ENCODE measurements around the gene SMIM38. TPM values are rescaled to one million over a fixed set of nuclear protein-coding genes. Genes with fewer than 3 reads are reported as not detected.

The SMIM38 gene
- polyA plus RNA-seq, 1 of the 3 experiments (the other 2 are of a cell fraction) = 0.13 TPM

DNA sequence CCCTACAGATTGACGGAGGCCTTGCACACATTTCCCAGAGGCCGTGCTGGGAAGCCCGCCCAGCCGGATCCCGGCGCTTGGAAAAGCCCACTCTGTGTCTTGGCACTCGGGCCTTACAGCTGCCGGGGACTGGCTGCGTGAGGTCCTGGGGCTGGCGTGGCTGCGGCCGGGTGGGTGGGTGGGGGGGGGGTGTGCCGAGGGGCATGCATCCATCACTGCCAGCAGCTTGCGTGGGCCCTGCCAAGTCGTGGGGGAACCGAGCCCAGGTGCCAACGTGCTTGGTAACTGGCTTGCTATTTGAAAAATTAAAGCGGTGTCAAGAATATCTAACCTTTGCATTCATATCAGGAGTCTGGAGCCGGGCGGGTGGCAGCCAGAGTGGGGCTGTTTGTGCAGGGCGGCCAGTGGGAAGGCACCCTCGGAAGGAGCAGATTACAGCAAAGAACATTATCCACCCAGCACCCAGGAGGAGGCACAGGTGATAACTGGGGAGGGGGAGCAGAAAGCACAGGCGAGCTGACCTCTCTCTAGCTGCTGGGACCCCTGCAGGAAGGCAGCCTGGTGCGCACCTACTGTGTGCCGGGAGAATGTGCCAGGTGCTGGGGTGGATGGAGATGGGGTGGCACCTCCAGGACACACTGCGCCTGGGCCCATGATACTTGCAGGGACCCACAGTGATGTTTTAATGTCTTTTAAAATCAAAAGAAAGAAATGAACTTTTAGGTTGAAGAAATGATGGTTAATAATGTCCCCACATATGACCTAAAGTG is 28.5 kb upstream of the SMIM38 start (continued):
- TF ChIP-seq REST (IDR thresholded peaks at IDR 0.05; ENCODE audit: low read depth, low read length) = no peak

- Histone ChIP-seq H3K9me2 (no peaks in the 10 kb centered on the region), H3K27me3 (ENCODE audit: insufficient read depth) (no peaks in the 10 kb centered on the region), H3K4me1 (ENCODE audit: control insufficient read depth in 1 of 2, insufficient read depth in 2 of 2, low read depth in 1 of 2, low read length in 1 of 2) (peaks cover 11 to 23% of the 10 kb centered on the region in 2 experiments; a peak in 2 of 4 replicates), H3K27ac (ENCODE audit: low read depth in 2 of 2, low read length in 1 of 2) (no peak overlapping the region), H3K9ac (no peak overlapping the region), H2AFZ (ENCODE audit: low read depth) (no peak overlapping the region), H3K4me3 (ENCODE audit: low read depth in 2 of 2, low read length in 1 of 2) (no peak overlapping the region), H3K4me2 (no peak overlapping the region), H4K20me1 (ENCODE audit: insufficient read depth) (no peaks in the 10 kb centered on the region), H3K9me3 (no peaks in the 10 kb centered on the region), H3F3A (replicated peaks; ENCODE audit: insufficient read depth) (peaks cover 4% of the 10 kb centered on the region), H3K36me3 (replicated peaks in 1 of 2; ENCODE audit: control insufficient read depth in 1 of 2, insufficient read depth in 2 of 2, low read length in 1 of 2) (no peaks in the 10 kb centered on the region), H3K79me2 (ENCODE audit: insufficient read depth) (no peaks in the 10 kb centered on the region)
- ChIA-PET POLR2A (no interaction called here), CTCF (interaction anchor here (1.6 kb wide), 1 partner anchor 13 kb away, joined by 4 read pairs; no protein-coding TSS in a partner anchor)
- WGBS (ENCODE audit: low lambda C conversion rate) = 93% methylated on average over 1 of the region's 1 CpG
- no peak for DNase-seq
- TF ChIP-seq MAX (IDR thresholded peaks at IDR 0.05; ENCODE audit: low read depth) (no peak), FOXM1 (IDR thresholded peaks at IDR 0.05; ENCODE audit: low read depth) (no peak), FOSL2 (IDR thresholded peaks at IDR 0.05; ENCODE audit: borderline replicate concordance, low read depth) (no peak), CHD2 (IDR thresholded peaks at IDR 0.05; ENCODE audit: low read length, partially characterized antibody) (no peak), REST (IDR thresholded peaks at IDR 0.05; ENCODE audit: low read depth, low read length) (no peak), NFIC (IDR thresholded peaks at IDR 0.05; ENCODE audit: borderline replicate concordance) (no peak), NRF1 (IDR thresholded peaks at IDR 0.05; ENCODE audit: low read depth, low read length) (no peak), RFX5 (IDR thresholded peaks at IDR 0.05; ENCODE audit: low read length) (no peak), MEF2A (IDR thresholded peaks at IDR 0.05; ENCODE audit: borderline replicate concordance, low read depth) (no peak), GABPA (IDR thresholded peaks at IDR 0.05; ENCODE audit: low read depth) (no peak), TEAD4 (IDR thresholded peaks at IDR 0.05; ENCODE audit: borderline replicate concordance, insufficient read depth) (no peak), SIN3A (IDR thresholded peaks at IDR 0.05; ENCODE audit: borderline replicate concordance, low read depth, low read length) (no peak), ZBTB33 (IDR thresholded peaks at IDR 0.05; ENCODE audit: borderline replicate concordance, low read depth) (no peak), RXRA (IDR thresholded peaks at IDR 0.05; ENCODE audit: borderline replicate concordance, low read depth) (no peak), EP300 (IDR thresholded peaks at IDR 0.05; ENCODE audit: borderline replicate concordance in 1 of 2, low read depth in 1 of 2, low read length in 1 of 2) (no peak)
- TF ChIP-seq, protein P1, sequence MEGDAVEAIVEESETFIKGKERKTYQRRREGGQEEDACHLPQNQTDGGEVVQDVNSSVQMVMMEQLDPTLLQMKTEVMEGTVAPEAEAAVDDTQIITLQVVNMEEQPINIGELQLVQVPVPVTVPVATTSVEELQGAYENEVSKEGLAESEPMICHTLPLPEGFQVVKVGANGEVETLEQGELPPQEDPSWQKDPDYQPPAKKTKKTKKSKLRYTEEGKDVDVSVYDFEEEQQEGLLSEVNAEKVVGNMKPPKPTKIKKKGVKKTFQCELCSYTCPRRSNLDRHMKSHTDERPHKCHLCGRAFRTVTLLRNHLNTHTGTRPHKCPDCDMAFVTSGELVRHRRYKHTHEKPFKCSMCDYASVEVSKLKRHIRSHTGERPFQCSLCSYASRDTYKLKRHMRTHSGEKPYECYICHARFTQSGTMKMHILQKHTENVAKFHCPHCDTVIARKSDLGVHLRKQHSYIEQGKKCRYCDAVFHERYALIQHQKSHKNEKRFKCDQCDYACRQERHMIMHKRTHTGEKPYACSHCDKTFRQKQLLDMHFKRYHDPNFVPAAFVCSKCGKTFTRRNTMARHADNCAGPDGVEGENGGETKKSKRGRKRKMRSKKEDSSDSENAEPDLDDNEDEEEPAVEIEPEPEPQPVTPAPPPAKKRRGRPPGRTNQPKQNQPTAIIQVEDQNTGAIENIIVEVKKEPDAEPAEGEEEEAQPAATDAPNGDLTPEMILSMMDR (IDR thresholded peaks at IDR 0.05) = no peak
- TF ChIP-seq, protein P2, sequence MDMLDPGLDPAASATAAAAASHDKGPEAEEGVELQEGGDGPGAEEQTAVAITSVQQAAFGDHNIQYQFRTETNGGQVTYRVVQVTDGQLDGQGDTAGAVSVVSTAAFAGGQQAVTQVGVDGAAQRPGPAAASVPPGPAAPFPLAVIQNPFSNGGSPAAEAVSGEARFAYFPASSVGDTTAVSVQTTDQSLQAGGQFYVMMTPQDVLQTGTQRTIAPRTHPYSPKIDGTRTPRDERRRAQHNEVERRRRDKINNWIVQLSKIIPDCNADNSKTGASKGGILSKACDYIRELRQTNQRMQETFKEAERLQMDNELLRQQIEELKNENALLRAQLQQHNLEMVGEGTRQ (IDR thresholded peaks at IDR 0.05; ENCODE audit: borderline replicate concordance, low read depth, low read length) = no peak
These were observed 27.9 kb upstream of the SMIM38 start for GRCh38 chr11:69127884-69128283.

Measured in SK-N-SH (cell line).